IMR-90 (cell line): ENCODE results near the gene LEUTX. TPM values are rescaled to one million over a fixed set of nuclear protein-coding genes. Genes with fewer than 3 reads are reported as not detected.

ENCODE experiments used
- ATAC-seq: fragments of 200-7000 bp; cut with Tn5 transposase; 2 replicates; pipeline ENCODE4 v1.9.1; 2020; ENCODE audit warnings: low read depth, mild to moderate bottlenecking, moderate library complexity
- BruUV-seq: library from RNA; stranded (reverse); fragments of 400-500 nt; replicated peaks from 2 replicates; lab custom pipeline; 2021; lab: Mats Ljungman, UMichigan
- CTCF ChIA-PET: fragments of 300-600 bp; formaldehyde crosslinking; extraction: SDS; loops from one replicate; lab custom pipeline; 2021; ENCODE audit warnings: antibody characterized with exemption; lab: Yijun Ruan, JAX
- POLR2A ChIA-PET: fragments of 300-600 bp; sonication (Branson Sonifier 250); formaldehyde crosslinking; loops from one replicate; lab custom pipeline; 2022; ENCODE audit warnings: antibody characterized with exemption; ENCODE audit not compliant: unreplicated experiment; lab: Charles Lee
- DNase-seq: peaks from one replicate; pipeline ENCODE4 v3.0.0; 2013
- H2AFZ ChIP-seq: replicated peaks from 2 replicates; pipeline ENCODE3; 2013; ENCODE audit warnings: low read length, mild to moderate bottlenecking; ENCODE audit not compliant: poor library complexity
- H2AK5ac ChIP-seq: 2 replicates; pipeline ENCODE4 v1.6.1; 2013; ENCODE audit warnings: low read depth, low read length, inconsistent platforms
- H2AK9ac ChIP-seq: replicated peaks from 2 replicates; pipeline ENCODE3; 2013; ENCODE audit warnings: mild to moderate bottlenecking, low read depth, low read length, moderate library complexity; ENCODE audit not compliant: poor library complexity
- H2BK120ac ChIP-seq: 2 replicates; pipeline ENCODE4 v1.6.1; 2013; ENCODE audit warnings: low read depth, low read length, inconsistent platforms
- H2BK15ac ChIP-seq: 3 replicates; pipeline ENCODE4 v1.6.1; 2013; ENCODE audit warnings: low read depth, low read length, inconsistent platforms
- H2BK20ac ChIP-seq: 2 replicates; pipeline ENCODE4 v1.6.1; 2013; ENCODE audit warnings: low read depth, mild to moderate bottlenecking, inconsistent platforms, low read length, moderate library complexity
- H2BK5ac ChIP-seq: 2 replicates; pipeline ENCODE4 v1.6.1; 2013; ENCODE audit warnings: mild to moderate bottlenecking, low read depth, low read length, inconsistent platforms; ENCODE audit not compliant: poor library complexity, severe bottlenecking
- H3K14ac ChIP-seq: replicated peaks from 2 replicates; pipeline ENCODE4 v1.6.1; 2013; ENCODE audit warnings: low read depth, low read length, inconsistent platforms
- H3K18ac ChIP-seq: 2 replicates; pipeline ENCODE4 v1.6.1; 2013; ENCODE audit warnings: low read depth, low read length, control low read depth
- H3K23ac ChIP-seq: 2 replicates; pipeline ENCODE4 v1.6.1; 2013; ENCODE audit warnings: low read depth, low read length, inconsistent platforms
- H3K27ac ChIP-seq: 2 replicates; pipeline ENCODE4 v1.5.1; 2013; ENCODE audit warnings: mild to moderate bottlenecking, control low read depth, low read length; ENCODE audit not compliant: insufficient read depth
- H3K27me3 ChIP-seq: 2 replicates; pipeline ENCODE4 v1.6.1; 2013; ENCODE audit warnings: low read length; ENCODE audit not compliant: control insufficient read depth, insufficient read depth
- H3K36me3 ChIP-seq: 2 replicates; pipeline ENCODE4 v1.6.1; 2013; ENCODE audit warnings: low read length, mixed read lengths; ENCODE audit not compliant: control insufficient read depth, insufficient read depth
- H3K4ac ChIP-seq: 2 replicates; pipeline ENCODE4 v1.6.1; 2013; ENCODE audit warnings: low read depth, low read length, inconsistent platforms
- H3K4me1 ChIP-seq: 2 replicates; pipeline ENCODE4 v1.6.1; 2013; ENCODE audit warnings: low read length, mixed read lengths; ENCODE audit not compliant: control insufficient read depth, insufficient read depth
- H3K4me2 ChIP-seq: 2 replicates; pipeline ENCODE4 v1.6.1; 2013; ENCODE audit warnings: low read depth, mild to moderate bottlenecking, control low read depth, low read length, moderate library complexity
- H3K4me3 ChIP-seq: 2 replicates; pipeline ENCODE4 v1.5.1; 2013; ENCODE audit warnings: low read depth, mild to moderate bottlenecking, control low read depth, low read length, moderate library complexity; ENCODE audit not compliant: insufficient read depth
- H3K56ac ChIP-seq: 2 replicates; pipeline ENCODE4 v1.6.1; 2013; ENCODE audit warnings: low read length, inconsistent platforms; ENCODE audit not compliant: insufficient read depth; ENCODE audit errors: extremely low read depth
- H3K79me1 ChIP-seq, 2 experiments: 2 replicates each; pipeline ENCODE4 v1.6.1; 2013; ENCODE audit warnings: low read length in 2 of 2, inconsistent platforms in 1 of 2, low read depth in 1 of 2
- H3K9ac ChIP-seq: 2 replicates; pipeline ENCODE4 v1.6.1; 2013; ENCODE audit warnings: low read depth, low read length, control low read depth
- H3K9me1 ChIP-seq: 2 replicates; pipeline ENCODE4 v1.6.1; 2013; ENCODE audit warnings: low read length, inconsistent platforms; ENCODE audit not compliant: insufficient read depth
- H3K9me3 ChIP-seq: 2 replicates; pipeline ENCODE4 v1.6.1; 2013; ENCODE audit warnings: low read length; ENCODE audit not compliant: control insufficient read depth, insufficient read depth
- H4K20me1 ChIP-seq: 2 replicates; pipeline ENCODE4 v1.6.1; 2013; ENCODE audit warnings: low read length, inconsistent platforms; ENCODE audit not compliant: insufficient read depth
- H4K5ac ChIP-seq: 2 replicates; pipeline ENCODE4 v1.6.1; 2013; ENCODE audit warnings: mild to moderate bottlenecking, low read depth, low read length, control low read depth
- H4K8ac ChIP-seq, 2 experiments: 2 replicates each; pipeline ENCODE4 v1.6.1; 2013; ENCODE audit warnings: low read depth in 2 of 2, low read length in 2 of 2, control low read depth in 1 of 2, inconsistent platforms in 1 of 2
- H4K91ac ChIP-seq: 2 replicates; pipeline ENCODE4 v1.6.1; 2013; ENCODE audit warnings: low read depth, low read length, inconsistent platforms; ENCODE audit not compliant: insufficient read depth
- BHLHE40 ChIP-seq: fragments of 150-350 bp; IDR thresholded peaks from 2 replicates; pipeline ENCODE4 v1.6.1; 2016; ENCODE audit warnings: mild to moderate bottlenecking, low read depth, low read length
- CEBPB ChIP-seq: IDR thresholded peaks from 2 replicates; pipeline ENCODE4 v1.6.1; 2012; ENCODE audit warnings: low read depth, low read length, improper control_type of control experiment
- ELK1 ChIP-seq: fragments of 150-350 bp; IDR thresholded peaks from 2 replicates; pipeline ENCODE4 v1.6.1; 2016; ENCODE audit warnings: low read depth, mild to moderate bottlenecking, low read length, moderate library complexity, borderline replicate concordance
- FOS ChIP-seq: fragments of 150-350 bp; IDR thresholded peaks from 2 replicates; pipeline ENCODE4 v1.6.1; 2016; ENCODE audit warnings: low read depth, low read length
- MAFK ChIP-seq: IDR thresholded peaks from 2 replicates; pipeline ENCODE4 v1.6.1; 2012; ENCODE audit warnings: low read depth, low read length, improper control_type of control experiment
- NFE2L2 ChIP-seq: fragments of 150-350 bp; IDR thresholded peaks from 2 replicates; pipeline ENCODE4 v1.6.1; 2016; ENCODE audit warnings: low read depth, mild to moderate bottlenecking, low read length
- RAD21 ChIP-seq: IDR thresholded peaks from 2 replicates; pipeline ENCODE4 v1.6.1; 2012; ENCODE audit warnings: low read length, improper control_type of control experiment
- RCOR1 ChIP-seq: IDR thresholded peaks from 2 replicates; pipeline ENCODE4 v1.6.1; 2012; ENCODE audit warnings: mild to moderate bottlenecking, low read length, improper control_type of control experiment; ENCODE audit not compliant: insufficient replicate concordance
- RFX5 ChIP-seq: IDR thresholded peaks from 2 replicates; pipeline ENCODE4 v1.8.0; 2012; ENCODE audit warnings: low read depth, mild to moderate bottlenecking, low read length, moderate library complexity
- WGBS, 2 experiments: methylation state at CpG; one replicate each; pipeline versions ENCODE4 v1.1.5 to v1.1.7; 2013; ENCODE audit warnings: missing lambda C conversion rate in 2 of 2; ENCODE audit not compliant: insufficient read length in 1 of 2; ENCODE audit errors: extremely low coverage in 2 of 2; 5-methylcytosine and 5-hydroxymethylcytosine counted together
- dilution Hi-C: fragments of 300-500 bp; cut with HindIII; formaldehyde crosslinking; loops from one replicate; pipeline ENCODE4 v1.14.3; 2018; ENCODE audit warnings: low sequenced_read_pairs; ENCODE audit not compliant: unreplicated experiment
- in situ Hi-C: fragments of 300-500 bp; cut with MboI; formaldehyde crosslinking; loops from 3 replicates; pipeline ENCODE4 v1.14.3; 2019; ENCODE audit warnings: low sequenced_read_pairs, inconsistent platforms, mixed read lengths
- intact Hi-C: fragments of 100-400 bp; cut with micrococcal nuclease; formaldehyde crosslinking; loops from 2 replicates; pipeline ENCODE4 v1.10.0; 2022
- polyA plus RNA-seq, 3 experiments: library from polyadenylated mRNA; depleted of rRNA; stranded (reverse); fragments of >200 nt; gene quantifications; 2 replicates each; pipeline ENCODE4 v1.2.3, GENCODE V29; 2012; ENCODE audit warnings: low replicate concordance in 1 of 3
- total RNA-seq: library from RNA; depleted of rRNA; stranded (reverse); fragments of >200 nt; gene quantifications from 2 replicates; pipeline ENCODE4 v1.2.3, GENCODE V29; 2012
- TF ChIP-seq, protein P1 (sequence below): fragments of 150-350 bp; IDR thresholded peaks from 2 replicates; pipeline ENCODE4 v1.6.1; 2017; ENCODE audit warnings: mild to moderate bottlenecking, antibody characterized with exemption, low read length, low read depth
- TF ChIP-seq, protein P2 (sequence below): conservative IDR thresholded peaks from 2 replicates; pipeline ENCODE4 v1.5.1; 2012; ENCODE audit warnings: mild to moderate bottlenecking, low read depth, low read length, improper control_type of control experiment

Gene LEUTX
- total and polyA plus RNA-seq, 2 of the 4 experiments (the other 2 are of a cell fraction) = not detected

DNA sequence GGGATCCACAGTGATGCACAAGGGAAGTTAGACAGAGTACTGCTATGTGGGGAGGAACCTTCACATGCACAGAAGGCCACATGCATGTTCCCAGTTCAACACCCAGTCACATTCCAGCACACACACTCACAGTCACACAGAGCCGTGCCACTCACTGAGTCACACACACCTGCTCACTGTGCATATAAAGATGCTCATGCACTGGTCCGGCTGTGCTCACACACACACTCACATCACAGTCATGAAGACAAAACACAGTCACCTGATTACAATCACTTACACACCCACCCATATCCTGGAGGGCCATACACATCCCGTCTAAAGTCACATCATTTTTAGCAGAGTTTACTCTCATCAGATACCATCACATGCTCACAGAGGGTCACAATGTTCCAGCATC lies 41.3 kb upstream of the LEUTX start:
- dilution Hi-C loops = no loop called here
- no peak overlapping the region for H2AK5ac ChIP-seq
- 57% methylated on average over 3 of the region's 3 CpGs; no CpG with 5 or more reads in 1 of the 2 experiments for WGBS, 2 experiments
- intact Hi-C loops = no loop called here
- H2BK120ac ChIP-seq = no peak overlapping the region
- no peak overlapping the region for H2AFZ ChIP-seq
- no peak for TF ChIP-seq NFE2L2
- TF ChIP-seq RAD21 = no peak
- TF ChIP-seq ELK1 = no peak
- TF ChIP-seq CEBPB = no peak
- TF ChIP-seq MAFK = no peak
- TF ChIP-seq, protein P1, sequence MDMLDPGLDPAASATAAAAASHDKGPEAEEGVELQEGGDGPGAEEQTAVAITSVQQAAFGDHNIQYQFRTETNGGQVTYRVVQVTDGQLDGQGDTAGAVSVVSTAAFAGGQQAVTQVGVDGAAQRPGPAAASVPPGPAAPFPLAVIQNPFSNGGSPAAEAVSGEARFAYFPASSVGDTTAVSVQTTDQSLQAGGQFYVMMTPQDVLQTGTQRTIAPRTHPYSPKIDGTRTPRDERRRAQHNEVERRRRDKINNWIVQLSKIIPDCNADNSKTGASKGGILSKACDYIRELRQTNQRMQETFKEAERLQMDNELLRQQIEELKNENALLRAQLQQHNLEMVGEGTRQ = no peak
- TF ChIP-seq, protein P2, sequence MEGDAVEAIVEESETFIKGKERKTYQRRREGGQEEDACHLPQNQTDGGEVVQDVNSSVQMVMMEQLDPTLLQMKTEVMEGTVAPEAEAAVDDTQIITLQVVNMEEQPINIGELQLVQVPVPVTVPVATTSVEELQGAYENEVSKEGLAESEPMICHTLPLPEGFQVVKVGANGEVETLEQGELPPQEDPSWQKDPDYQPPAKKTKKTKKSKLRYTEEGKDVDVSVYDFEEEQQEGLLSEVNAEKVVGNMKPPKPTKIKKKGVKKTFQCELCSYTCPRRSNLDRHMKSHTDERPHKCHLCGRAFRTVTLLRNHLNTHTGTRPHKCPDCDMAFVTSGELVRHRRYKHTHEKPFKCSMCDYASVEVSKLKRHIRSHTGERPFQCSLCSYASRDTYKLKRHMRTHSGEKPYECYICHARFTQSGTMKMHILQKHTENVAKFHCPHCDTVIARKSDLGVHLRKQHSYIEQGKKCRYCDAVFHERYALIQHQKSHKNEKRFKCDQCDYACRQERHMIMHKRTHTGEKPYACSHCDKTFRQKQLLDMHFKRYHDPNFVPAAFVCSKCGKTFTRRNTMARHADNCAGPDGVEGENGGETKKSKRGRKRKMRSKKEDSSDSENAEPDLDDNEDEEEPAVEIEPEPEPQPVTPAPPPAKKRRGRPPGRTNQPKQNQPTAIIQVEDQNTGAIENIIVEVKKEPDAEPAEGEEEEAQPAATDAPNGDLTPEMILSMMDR = no peak
- no peak for TF ChIP-seq RFX5
- no peak for TF ChIP-seq RCOR1
- TF ChIP-seq FOS = no peak
- no peak for TF ChIP-seq BHLHE40
- H3K4me2 ChIP-seq = no peak overlapping the region
- no TSS peak for BruUV-seq
- no peak overlapping the region for H4K5ac ChIP-seq
- ChIA-PET CTCF (no interaction called here), POLR2A (no interaction called here)
- H3K23ac ChIP-seq = no peak overlapping the region
- H3K9me1 ChIP-seq = no peaks in the 10 kb centered on the region
- H3K4me1 ChIP-seq = no peaks in the 10 kb centered on the region
- no peaks in the 10 kb centered on the region for H4K20me1 ChIP-seq
- H2AK9ac ChIP-seq = no peak overlapping the region
- no peak overlapping the region for H2BK15ac ChIP-seq
- no peaks in the 10 kb centered on the region for H3K79me1 ChIP-seq
- ATAC-seq (no peak), DNase-seq (no peak)
- H3K27ac ChIP-seq = no peak overlapping the region
- no peak overlapping the region for H3K18ac ChIP-seq
- H2BK5ac ChIP-seq = no peak overlapping the region
- no peak overlapping the region for H3K4ac ChIP-seq
- H4K8ac ChIP-seq = no peak overlapping the region
- no peak overlapping the region for H2BK20ac ChIP-seq
- H3K14ac ChIP-seq = no peak overlapping the region
- H3K36me3 ChIP-seq = no peaks in the 10 kb centered on the region
- H3K9me3 ChIP-seq = no peaks in the 10 kb centered on the region
- H3K56ac ChIP-seq = no peak overlapping the region
- in situ Hi-C loops = no loop called here
- H3K9ac ChIP-seq = no peak overlapping the region
- H4K91ac ChIP-seq = no peak overlapping the region
- H3K27me3 ChIP-seq = no peaks in the 10 kb centered on the region
- no peak overlapping the region for H3K4me3 ChIP-seq
